ENCODE results near the gene ANKS1B. TPM values are rescaled to one million over a fixed set of nuclear protein-coding genes. Genes with fewer than 3 reads are reported as not detected.

The ANKS1B gene
- polyA plus RNA-seq, 3 donors, result not detected

GRCh38 chr12:99119943-99120342, 864.8 kb downstream of the ANKS1B start:
- Mint-ChIP-seq H3K27ac (no peak overlapping the region), H3K4me3 (no peak overlapping the region), H3K27me3 (ENCODE audit: low read depth in 3 of 3) (peaks cover 2 to 15% (median 8%) of the 10 kb centered on the region in 3 donors), H3K9me3 (peaks cover 0 to 4% (median 0%) of the 10 kb centered on the region in 7 donors), H3K36me3 (no peaks in the 10 kb centered on the region), H3K4me1 (no peaks in the 10 kb centered on the region)
- H3K4me1 ChIP-seq (ENCODE audit: control insufficient read depth in 1 of 2, insufficient read depth in 2 of 2, low read length in 2 of 2), result no peaks in the 10 kb centered on the region
- no peak overlapping the region for H3K4me2 ChIP-seq (replicated peaks; ENCODE audit: extremely low read depth, low read length, poor library complexity, severe bottlenecking)
- H3K4me3 ChIP-seq (replicated peaks in 1 of 3; ENCODE audit: low read depth in 2 of 3, low read length in 3 of 3), result no peak overlapping the region
- H4K20me1 ChIP-seq (ENCODE audit: insufficient read depth, low read length), result no peaks in the 10 kb centered on the region
- H3K27me3 ChIP-seq (ENCODE audit: control insufficient read depth in 2 of 2, insufficient read depth in 2 of 2, low read length in 2 of 2), result peaks cover 4 to 8% of the 10 kb centered on the region in 2 donors
- H3K9ac ChIP-seq (ENCODE audit: insufficient read depth, low read length, poor library complexity, severe bottlenecking), result no peak overlapping the region
- H3K27ac ChIP-seq (ENCODE audit: low read depth in 1 of 2, low read length in 2 of 2), result no peak overlapping the region
- no peak overlapping the region for H2AFZ ChIP-seq (ENCODE audit: insufficient read depth, low read depth, low read length, poor library complexity, severe bottlenecking)
- no peak for TF ChIP-seq CTCF (IDR thresholded peaks at IDR 0.05)
- DNase-seq, result no peak
- no peaks in the 10 kb centered on the region for H3K36me3 ChIP-seq (replicated peaks in 1 of 2; ENCODE audit: control insufficient read depth in 1 of 2, insufficient read depth in 2 of 2, low read length in 2 of 2)
- H3K9me3 ChIP-seq (replicated peaks in 1 of 2; ENCODE audit: control insufficient read depth in 1 of 2, insufficient read depth in 1 of 2, low read length in 2 of 2), result no peaks in the 10 kb centered on the region
- 98% methylated on average over 5 of the region's 10 CpGs for WGBS (ENCODE audit: insufficient coverage)
- H3K79me2 ChIP-seq (ENCODE audit: insufficient read depth, low read length), result no peaks in the 10 kb centered on the region
- intact Hi-C loops (cut with micrococcal nuclease), result no loop called here

- intact Hi-C loops (cut with micrococcal nuclease), result no loop called here
These were observed 865.3 kb downstream of the ANKS1B start for GRCh38 chr12:99119449-99119848.

More at GRCh38 chr12:99119449-99119848, 865.3 kb downstream of the ANKS1B start:
- H3K79me2 ChIP-seq (ENCODE audit: insufficient read depth, low read length), result no peaks in the 10 kb centered on the region
- Mint-ChIP-seq H3K9me3 (peaks cover 0 to 4% (median 0%) of the 10 kb centered on the region in 7 donors), H3K36me3 (no peaks in the 10 kb centered on the region), H3K27ac (no peak overlapping the region), H3K4me1 (no peaks in the 10 kb centered on the region), H3K4me3 (no peak overlapping the region), H3K27me3 (ENCODE audit: low read depth in 3 of 3) (peaks cover 4 to 15% (median 8%) of the 10 kb centered on the region in 3 donors)
- no peaks in the 10 kb centered on the region for H4K20me1 ChIP-seq (ENCODE audit: insufficient read depth, low read length)
- H3K27me3 ChIP-seq (ENCODE audit: control insufficient read depth in 2 of 2, insufficient read depth in 2 of 2, low read length in 2 of 2), result peaks cover 4 to 6% of the 10 kb centered on the region in 2 donors
- H2AFZ ChIP-seq (ENCODE audit: insufficient read depth, low read depth, low read length, poor library complexity, severe bottlenecking), result no peak overlapping the region
- no peaks in the 10 kb centered on the region for H3K9me3 ChIP-seq (replicated peaks in 1 of 2; ENCODE audit: control insufficient read depth in 1 of 2, insufficient read depth in 1 of 2, low read length in 2 of 2)
- no peak overlapping the region for H3K9ac ChIP-seq (ENCODE audit: insufficient read depth, low read length, poor library complexity, severe bottlenecking)
- no peaks in the 10 kb centered on the region for H3K4me1 ChIP-seq (ENCODE audit: control insufficient read depth in 1 of 2, insufficient read depth in 2 of 2, low read length in 2 of 2)
- TF ChIP-seq CTCF (IDR thresholded peaks at IDR 0.05), result no peak
- no peak overlapping the region for H3K27ac ChIP-seq (ENCODE audit: low read depth in 1 of 2, low read length in 2 of 2)
- H3K4me2 ChIP-seq (replicated peaks; ENCODE audit: extremely low read depth, low read length, poor library complexity, severe bottlenecking), result no peak overlapping the region
- H3K4me3 ChIP-seq (replicated peaks in 1 of 3; ENCODE audit: low read depth in 2 of 3, low read length in 3 of 3), result no peak overlapping the region
- DNase-seq, result no peak
- H3K36me3 ChIP-seq (replicated peaks in 1 of 2; ENCODE audit: control insufficient read depth in 1 of 2, insufficient read depth in 2 of 2, low read length in 2 of 2), result no peaks in the 10 kb centered on the region

Measured in CD14-positive monocyte (primary cell).